Esophagus muscularis mucosa (tissue), 3 donors: Measurements from ENCODE around the gene DDX4.
"Not testable (repeated sequence)": the region's sequence is repeated elsewhere in the genome, so short reads cannot be mapped to it uniquely, and the experiment has no call there.

ENCODE experiments used
- CTCF ChIP-seq, 3 experiments: fragments of 200-600 bp in 2 of 3; fragments of 450-650 bp in 1 of 3; sonication (generic) in 2 of 3; IDR thresholded peaks; one replicate each; pipeline ENCODE4 v1.5.1; 2017 to 2019; ENCODE audit warnings: antibody characterized with exemption in 3 of 3, mild to moderate bottlenecking in 2 of 3, moderate library complexity in 1 of 3
- POLR2A ChIP-seq: fragments of 450-650 bp; IDR thresholded peaks from one replicate; pipeline ENCODE4 v1.6.1; 2017; ENCODE audit warnings: antibody characterized with exemption, moderate library complexity, mild to moderate bottlenecking, low read depth
- POLR2AphosphoS5 ChIP-seq, 2 donors: sonication (generic); formaldehyde crosslinking; IDR thresholded peaks; one replicate each; pipeline ENCODE4 v1.6.1; 2017; ENCODE audit warnings: antibody characterized with exemption in 2 of 2

GRCh38 chr5:55815939-55816338 lies 78.1 kb downstream of the DDX4 start:
- TF ChIP-seq CTCF (IDR thresholded peaks at IDR 0.05); POLR2A; POLR2AphosphoS5 (IDR thresholded peaks at IDR 0.05): not testable (repeated sequence)
